Endodermal cell (in vitro differentiated cells): Measurements from ENCODE around the gene ITGAX. TPM values are rescaled to one million over a fixed set of nuclear protein-coding genes. Genes with fewer than 3 reads are reported as not detected.
A peak's percentile ranks its signal among the peaks of the same experiment; 100 is the strongest.

Source experiments
- DNase-seq: peaks from one replicate; pipeline ENCODE4 v3.0.0-alpha.2; 2017
- H3K27ac ChIP-seq: 2 replicates; pipeline ENCODE4 v1.5.1; 2013; ENCODE audit warnings: mild to moderate bottlenecking, low read depth, low read length, moderate library complexity
- H3K27me3 ChIP-seq: 2 replicates; pipeline ENCODE4 v1.6.1; 2013; ENCODE audit warnings: mild to moderate bottlenecking, low read length, moderate library complexity; ENCODE audit not compliant: insufficient read depth, control insufficient read depth, poor library complexity, severe bottlenecking
- H3K36me3 ChIP-seq: 2 replicates; pipeline ENCODE4 v1.7.0; 2013; ENCODE audit warnings: mild to moderate bottlenecking, low read length, moderate library complexity; ENCODE audit not compliant: control insufficient read depth, insufficient read depth
- H3K4me1 ChIP-seq: one replicate; pipeline ENCODE4 v1.7.0; 2013; ENCODE audit warnings: low read length; ENCODE audit not compliant: control insufficient read depth, insufficient read depth
- H3K4me3 ChIP-seq: 2 replicates; pipeline ENCODE4 v1.5.1; 2013; ENCODE audit warnings: mild to moderate bottlenecking, low read length, moderate library complexity
- H3K9ac ChIP-seq: 2 replicates; pipeline ENCODE4 v1.6.1; 2013; ENCODE audit warnings: mild to moderate bottlenecking, low read length, moderate library complexity; ENCODE audit not compliant: poor library complexity, severe bottlenecking; ENCODE audit errors: extremely low read depth
- H3K9me3 ChIP-seq: 2 replicates; pipeline ENCODE4 v1.6.1; 2013; ENCODE audit warnings: mild to moderate bottlenecking, low read length, moderate library complexity; ENCODE audit not compliant: control insufficient read depth
- H3K27ac Mint-ChIP-seq: 2 replicates; pipeline ENCODE4 v1.8.0; 2020; ENCODE audit warnings: mixed read lengths
- H3K27me3 Mint-ChIP-seq: 2 replicates; pipeline ENCODE4 v1.8.0; 2021; ENCODE audit warnings: mild to moderate bottlenecking, mixed read lengths; ENCODE audit not compliant: insufficient read depth
- H3K36me3 Mint-ChIP-seq: 2 replicates; pipeline ENCODE4 v1.8.0; 2020; ENCODE audit warnings: low read depth, mixed read lengths
- H3K4me1 Mint-ChIP-seq: 2 replicates; pipeline ENCODE4 v1.8.0; 2020; ENCODE audit warnings: mixed read lengths
- H3K4me3 Mint-ChIP-seq: 2 replicates; pipeline ENCODE4 v1.8.0; 2020; ENCODE audit warnings: mild to moderate bottlenecking, moderate library complexity, mixed read lengths
- H3K9me3 Mint-ChIP-seq: 2 replicates; pipeline ENCODE4 v1.8.0; 2020; ENCODE audit warnings: mild to moderate bottlenecking, mixed read lengths
- CTCF ChIP-seq: fragments of 200-600 bp; sonication (generic); conservative IDR thresholded peaks from 2 replicates; pipeline ENCODE4 v1.5.0; 2021; ENCODE audit warnings: antibody characterized with exemption, mild to moderate bottlenecking
- WGBS, 2 experiments: methylation state at CpG; one replicate each; pipeline versions ENCODE4 v1.1.5 to v1.1.7; 2013; ENCODE audit warnings: missing lambda C conversion rate in 2 of 2, mixed read lengths in 1 of 2; ENCODE audit not compliant: insufficient coverage in 1 of 2, insufficient read length in 1 of 2; 5-methylcytosine and 5-hydroxymethylcytosine counted together
- total RNA-seq, 2 donors: library from RNA; stranded (reverse); fragmentation: NEBNext Ultra II Directional in 1 of 2; extraction: Animal tissue kit (Norgen Biotek cat#: 25700) in 1 of 2; gene quantifications; 2 replicates in 1 of 2; 3 replicates in 1 of 2; pipeline ENCODE4 v1.2.1, GENCODE V29; 2021

The ITGAX gene
- total RNA-seq, 2 donors from 2014 or later = 0.22 TPM; not detected in 1

- no peak overlapping the region for H3K9ac ChIP-seq
Observed at GRCh38 chr16:31330553-31330890, 24.5 kb upstream of the ITGAX start.

GRCh38 chr16:31331141-31331764 is 23.7 kb upstream of the ITGAX start:
- Mint-ChIP-seq H3K4me3 (peak overlapping the region; percentile 45), H3K27me3 (peaks cover 51% of the 10 kb centered on the region)

More at GRCh38 chr16:31330553-31330890, 24.5 kb upstream of the ITGAX start:
- Histone ChIP-seq H3K9me3 (no peaks in the 10 kb centered on the region), H3K36me3 (no peaks in the 10 kb centered on the region), H3K27ac (no peak overlapping the region), H3K4me1 (peaks cover 3% of the 10 kb centered on the region), H3K4me3 (no peak overlapping the region), H3K27me3 (peaks cover 27% of the 10 kb centered on the region)
- Mint-ChIP-seq H3K27me3 (peaks cover 47% of the 10 kb centered on the region), H3K27ac (no peak overlapping the region), H3K36me3 (no peaks in the 10 kb centered on the region), H3K9me3 (peaks cover 3% of the 10 kb centered on the region), H3K4me1 (peaks cover 5% of the 10 kb centered on the region), H3K4me3 (peak overlapping the region; percentile 45)
- no peak for TF ChIP-seq CTCF
- no peak for DNase-seq
- 74 to 85% methylated on average over 6 to 8 of the region's 8 CpGs for WGBS, 2 experiments

GRCh38 chr16:31331807-31332301 is 23.1 kb upstream of the ITGAX start:
- 89 to 92% methylated on average over 18 to 23 of the region's 23 CpGs for WGBS, 2 experiments
- no peak overlapping the region for H3K9ac ChIP-seq
- no peak for TF ChIP-seq CTCF
- no peak for DNase-seq
- peaks cover 27% of the 10 kb centered on the region for H3K27me3 ChIP-seq
- peaks cover 3% of the 10 kb centered on the region for H3K4me1 ChIP-seq
- no peak overlapping the region for H3K27ac ChIP-seq
- no peaks in the 10 kb centered on the region for H3K9me3 ChIP-seq
- H3K4me3 Mint-ChIP-seq = peak overlapping the region; percentile 45
- H3K27ac Mint-ChIP-seq = no peak overlapping the region
- no peaks in the 10 kb centered on the region for H3K36me3 ChIP-seq
- H3K9me3 Mint-ChIP-seq = peaks cover 3% of the 10 kb centered on the region
- peaks cover 53% of the 10 kb centered on the region for H3K27me3 Mint-ChIP-seq
- H3K4me3 ChIP-seq = no peak overlapping the region
- peaks cover 5% of the 10 kb centered on the region for H3K4me1 Mint-ChIP-seq
- no peaks in the 10 kb centered on the region for H3K36me3 Mint-ChIP-seq

More at GRCh38 chr16:31331141-31331764, 23.7 kb upstream of the ITGAX start:
- Mint-ChIP-seq H3K36me3 (no peaks in the 10 kb centered on the region), H3K9me3 (peaks cover 3% of the 10 kb centered on the region), H3K27ac (no peak overlapping the region), H3K4me1 (peaks cover 5% of the 10 kb centered on the region)
- DNase-seq = peak; percentile 67
- Histone ChIP-seq H3K4me3 (no peak overlapping the region), H3K9ac (no peak overlapping the region), H3K27ac (no peak overlapping the region), H3K9me3 (no peaks in the 10 kb centered on the region), H3K36me3 (no peaks in the 10 kb centered on the region), H3K27me3 (peaks cover 27% of the 10 kb centered on the region), H3K4me1 (peaks cover 3% of the 10 kb centered on the region)
- 43 to 70% methylated on average over 12 to 46 of the region's 46 CpGs for WGBS, 2 experiments
- TF ChIP-seq CTCF = no peak
